ENCODE measurements around the gene TMCC3. TPM values are rescaled to one million over a fixed set of nuclear protein-coding genes. Genes with fewer than 3 reads are reported as not detected.

TMCC3 gene
- total and polyA plus RNA-seq, 9 of the 15 experiments (the other 6 are each of a cell fraction or from before 2014, with no cell fraction given), result not detected

GRCh38 chr12:94570161-94570560 is 80.2 kb downstream of the TMCC3 start (continued):
- no peak for TF ChIP-seq ZBTB11 (CRISPR knock-in tag; IDR thresholded peaks at IDR 0.05)
- TF ChIP-seq MAX (CRISPR knock-in tag; IDR thresholded peaks at IDR 0.05), result no peak
- TF ChIP-seq CAMTA2 (CRISPR knock-in tag; conservative IDR thresholded peaks at IDR 0.05), result no peak
- no peak for TF ChIP-seq NR2F6 (CRISPR knock-in tag; IDR thresholded peaks at IDR 0.05)
- TF ChIP-seq KLF10 (CRISPR knock-in tag; IDR thresholded peaks at IDR 0.05), result no peak
- no peak for TF ChIP-seq ZNF316 (IDR thresholded peaks at IDR 0.05)
- no peak for TF ChIP-seq ZKSCAN3 (CRISPR knock-in tag; IDR thresholded peaks at IDR 0.05)
- no peak for TF ChIP-seq ZNF512 (tag; IDR thresholded peaks at IDR 0.05)
- TF ChIP-seq SPI1 (IDR thresholded peaks at IDR 0.05; ENCODE audit: borderline replicate concordance, low read depth, low read length), result no peak
- TF ChIP-seq ZNF143 (CRISPR knock-in tag; IDR thresholded peaks at IDR 0.05), result no peak
- TF ChIP-seq STAT6 (CRISPR knock-in tag; IDR thresholded peaks at IDR 0.05), result no peak
- TF ChIP-seq EZH2 (IDR thresholded peaks at IDR 0.05; ENCODE audit: borderline replicate concordance, low read depth, low read length), result no peak

Measured in K562 (cell line).